HG02970 (cell line): ENCODE data around the gene METTL25B.

Source experiments
- ATAC-seq: cut with Tn5 transposase; IDR thresholded peaks from one replicate; pipeline ENCODE4 v1.9.1; 2021; ENCODE audit warnings: mild to moderate bottlenecking, moderate library complexity, moderate number of reproducible peaks; ENCODE audit not compliant: unreplicated experiment, low FRiP score

METTL25B gene

GRCh38 chr1:156766298-156767100 is 38.2 kb downstream of the METTL25B start:
- ATAC-seq: no peak

DNA sequence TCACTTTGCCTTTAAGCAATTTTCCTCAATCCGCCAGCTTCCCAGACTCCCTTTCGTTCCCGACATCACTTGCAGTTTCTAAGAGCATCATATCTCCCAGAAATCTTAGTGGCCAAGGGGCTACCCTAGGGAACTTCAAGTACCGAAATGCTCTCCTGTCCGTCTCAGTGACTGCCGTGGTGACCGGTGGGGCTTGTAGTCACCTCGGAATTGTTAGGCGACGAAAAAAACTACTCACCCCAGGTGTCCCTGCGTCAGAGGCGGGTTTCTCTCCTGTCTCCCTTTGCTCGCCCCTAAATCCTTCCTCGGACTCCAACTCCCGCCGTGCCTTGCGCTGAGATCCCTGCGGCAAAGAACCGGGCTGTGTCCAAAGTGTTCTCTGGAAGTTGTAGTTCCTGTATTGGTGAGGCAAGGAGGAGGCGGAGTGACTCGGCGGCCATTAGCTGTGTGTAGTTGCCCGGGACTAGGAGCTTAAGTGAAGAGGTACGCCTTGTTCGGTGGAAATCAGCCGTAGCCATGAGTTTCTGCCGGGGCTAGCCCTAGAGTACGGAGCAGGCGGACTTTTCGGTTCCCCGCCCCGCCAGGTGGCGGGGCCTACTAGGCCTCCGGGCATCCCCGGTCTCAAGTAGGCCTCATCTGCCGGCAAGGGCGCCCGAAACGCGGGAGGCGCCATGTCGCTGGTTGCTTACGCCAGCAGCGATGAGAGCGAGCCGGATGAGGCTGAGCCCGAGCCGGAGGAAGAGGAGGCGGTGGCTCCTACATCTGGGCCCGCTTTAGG is 39.0 kb downstream of the METTL25B start, which contains the start of gene PRCC:
Gene PRCC, plus strand, starts transcription at position 435 of the 778 bp plus-strand sequence. Its CDS starts 237 bp downstream, at position 672.
- ATAC-seq: peak; percentile 92

DNA sequence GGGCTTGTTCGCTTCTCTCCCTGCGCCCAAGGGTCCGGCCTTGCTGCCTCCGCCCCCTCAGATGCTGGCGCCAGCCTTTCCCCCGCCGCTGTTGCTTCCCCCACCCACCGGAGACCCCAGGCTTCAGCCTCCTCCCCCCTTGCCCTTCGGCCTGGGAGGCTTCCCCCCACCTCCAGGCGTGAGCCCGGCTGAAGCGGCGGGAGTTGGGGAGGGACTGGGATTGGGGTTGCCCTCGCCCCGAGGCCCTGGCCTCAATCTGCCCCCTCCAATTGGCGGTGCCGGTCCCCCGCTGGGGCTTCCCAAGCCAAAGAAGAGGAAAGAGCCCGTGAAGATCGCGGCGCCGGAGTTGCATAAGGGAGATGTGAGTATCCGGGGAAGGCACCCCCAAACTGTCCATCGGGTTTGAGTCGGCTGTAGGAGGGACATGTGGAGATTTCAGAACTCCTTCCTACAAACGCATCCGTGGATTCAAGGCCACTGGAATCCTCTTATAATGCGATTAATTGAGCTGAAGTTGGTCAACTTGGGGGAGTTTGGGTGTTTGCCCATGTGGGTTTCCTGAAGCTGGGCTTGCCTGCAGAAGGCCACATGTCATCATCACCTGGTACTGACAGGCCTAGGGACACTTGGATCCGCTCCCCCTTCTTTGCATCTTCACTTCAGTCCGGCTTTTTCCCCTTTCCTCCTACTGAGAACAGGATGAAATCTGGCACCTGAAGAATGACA is 39.8 kb downstream of the METTL25B start:
- peak; percentile 4 for ATAC-seq

DNA sequence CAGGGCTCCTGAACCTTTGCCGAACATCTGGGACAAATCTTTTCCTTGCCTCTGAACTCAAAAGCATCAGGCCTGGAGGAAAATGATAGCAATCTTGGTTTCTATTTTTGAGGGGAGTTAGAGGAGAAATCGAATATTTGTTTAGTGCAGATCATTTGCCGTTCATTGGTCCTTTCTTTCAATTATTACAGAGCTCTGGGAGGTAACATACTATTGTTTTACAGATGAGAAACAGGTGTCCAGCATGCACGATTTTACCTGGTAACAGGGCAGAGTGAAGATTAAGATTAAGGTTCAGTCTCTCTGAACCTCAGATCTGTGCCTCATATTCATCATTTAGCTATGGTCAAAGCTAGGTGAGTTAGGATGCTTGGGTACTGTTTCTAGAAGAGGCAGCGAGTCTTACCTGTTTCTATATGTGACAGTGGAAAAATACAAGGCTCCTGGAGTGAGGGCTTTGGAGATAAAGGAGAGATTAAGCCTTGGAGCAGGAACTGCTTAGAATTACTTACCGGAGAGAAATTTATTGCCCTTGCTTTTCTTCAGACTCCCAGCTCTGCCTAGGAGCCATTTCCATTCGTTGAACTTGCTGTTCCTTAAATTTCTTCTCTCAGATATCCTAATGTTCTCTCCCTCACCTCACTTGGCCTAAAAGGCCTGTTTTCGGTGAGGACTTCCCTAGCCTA is 40.5 kb downstream of the METTL25B start:
- ATAC-seq: no peak

DNA sequence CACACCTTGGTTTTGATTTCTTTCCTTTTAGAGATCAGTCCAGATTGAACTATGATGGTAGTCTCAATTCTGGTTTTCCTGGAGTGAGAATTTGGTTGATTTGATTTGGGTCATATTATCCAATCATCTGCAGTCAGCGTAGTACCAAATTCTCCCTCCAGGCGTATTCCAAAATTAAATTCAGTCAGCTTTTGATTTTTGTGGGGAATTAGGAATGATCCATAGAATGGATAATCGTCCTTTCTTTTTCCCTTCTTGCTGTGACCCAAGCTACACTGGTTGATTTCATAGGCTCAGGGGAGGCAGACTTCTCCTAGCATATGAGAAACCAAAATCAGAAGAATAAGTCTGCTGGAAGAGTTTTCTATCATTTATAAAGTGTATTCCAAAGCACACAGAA is 44.0 kb downstream of the METTL25B start:
- ATAC-seq: no peak

DNA sequence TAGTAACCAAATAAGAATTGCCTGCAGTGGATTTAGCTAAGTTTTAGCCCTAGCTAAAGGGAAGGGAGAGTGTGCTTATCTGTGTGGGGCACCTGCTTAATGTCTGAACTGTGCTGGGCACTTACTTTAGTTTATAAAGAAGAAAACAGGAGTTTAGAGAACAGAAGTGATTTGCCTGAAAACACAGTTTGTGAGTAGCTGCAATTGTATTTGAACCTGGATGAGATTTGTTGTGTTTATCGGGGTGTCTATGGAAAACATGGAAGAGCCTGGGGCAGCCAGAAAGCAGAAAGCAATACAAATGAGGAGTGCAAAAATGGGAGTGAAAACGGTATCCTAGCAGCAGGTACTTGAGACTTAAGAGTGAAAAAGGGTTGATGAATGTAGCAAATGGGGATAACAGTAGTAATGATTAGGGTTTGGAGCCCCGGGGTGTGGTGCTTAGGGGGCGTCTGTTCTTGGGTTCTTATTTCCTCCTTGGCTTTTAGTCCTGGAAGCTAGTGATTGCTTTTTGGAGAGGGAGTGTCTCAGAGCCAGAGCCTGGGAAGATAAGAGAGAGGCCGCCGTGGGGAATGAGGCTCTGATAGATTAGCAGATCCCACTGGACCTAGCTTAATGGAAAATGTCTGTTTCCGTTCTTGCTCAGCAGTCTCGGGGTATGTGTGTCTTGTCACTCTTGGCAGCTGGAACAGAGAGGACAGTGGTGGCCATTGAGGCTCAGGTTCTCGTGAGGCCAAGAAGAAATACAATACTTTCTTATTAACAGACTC is 44.6 kb downstream of the METTL25B start:
- ATAC-seq: no peak

DNA sequence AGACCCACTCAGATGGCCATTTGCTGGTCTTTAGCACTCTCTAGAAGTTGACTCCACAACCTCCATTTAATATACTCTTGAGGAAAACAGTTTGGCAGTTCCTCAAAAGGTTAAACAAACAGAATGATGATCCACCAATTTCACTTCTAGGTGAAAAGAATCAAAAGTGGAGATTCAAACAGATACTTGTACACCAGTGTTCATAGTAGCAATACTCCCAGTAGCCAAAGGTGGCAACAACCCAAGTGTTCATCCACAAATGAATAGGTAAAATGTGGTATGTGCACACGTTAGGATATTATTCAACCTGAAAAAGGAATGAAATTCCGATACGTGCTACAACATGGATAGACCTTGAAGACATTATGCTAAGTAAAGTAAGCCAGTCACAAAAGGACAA is 45.3 kb downstream of the METTL25B start:
- no peak for ATAC-seq

- no peak for ATAC-seq
These were observed 47.5 kb downstream of the METTL25B start for GRCh38 chr1:156775799-156776198.

- no peak for ATAC-seq
These were observed 48.7 kb downstream of the METTL25B start for GRCh38 chr1:156776942-156777341.

DNA sequence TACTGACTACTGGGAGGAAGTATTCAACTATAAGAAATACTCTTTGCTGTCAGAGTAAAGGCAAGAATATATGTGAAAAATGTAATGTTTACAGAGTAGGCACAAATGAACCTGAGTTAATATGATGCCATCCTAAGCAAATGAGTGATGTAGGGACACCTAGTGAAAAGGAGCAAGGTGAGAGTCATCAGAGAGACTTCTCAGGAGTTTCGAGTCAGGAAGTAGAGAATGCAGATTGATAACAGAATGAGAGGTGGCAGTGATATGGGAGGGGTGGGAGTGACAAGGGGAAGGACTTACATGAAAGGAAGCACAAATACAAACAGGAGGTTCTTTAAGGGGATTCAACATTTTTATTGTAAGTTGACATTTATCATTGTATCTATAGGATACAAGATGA is 49.3 kb downstream of the METTL25B start:
- ATAC-seq: no peak

DNA sequence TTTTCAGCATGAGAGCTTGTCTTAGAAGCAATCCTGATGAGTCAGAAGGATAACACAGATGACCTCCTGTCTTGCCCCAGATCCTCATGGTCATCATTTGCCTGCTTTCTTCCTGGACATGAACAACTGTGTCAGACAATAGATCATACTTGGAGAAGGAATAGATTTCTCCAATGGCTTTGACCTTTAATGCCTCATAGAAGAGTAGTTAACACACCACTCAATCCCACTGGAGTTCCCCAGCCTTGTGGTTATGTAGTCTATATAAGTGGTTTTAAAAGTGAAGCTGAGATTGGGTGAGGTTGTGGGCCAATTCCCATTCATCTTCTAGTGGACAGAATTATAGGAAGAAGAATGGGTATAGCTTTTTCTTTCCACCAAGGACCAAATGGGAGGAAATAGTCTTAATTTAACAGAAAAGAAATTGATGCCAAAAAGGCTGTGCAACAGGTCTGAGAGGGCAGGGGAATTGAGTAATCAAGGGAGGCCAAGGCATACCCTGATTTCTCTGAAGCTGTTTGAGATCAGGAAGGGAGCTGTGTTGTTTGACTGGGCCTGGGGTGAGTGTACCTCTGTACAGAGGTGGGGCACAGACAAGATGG is 53.4 kb downstream of the METTL25B start:
- ATAC-seq: no peak

DNA sequence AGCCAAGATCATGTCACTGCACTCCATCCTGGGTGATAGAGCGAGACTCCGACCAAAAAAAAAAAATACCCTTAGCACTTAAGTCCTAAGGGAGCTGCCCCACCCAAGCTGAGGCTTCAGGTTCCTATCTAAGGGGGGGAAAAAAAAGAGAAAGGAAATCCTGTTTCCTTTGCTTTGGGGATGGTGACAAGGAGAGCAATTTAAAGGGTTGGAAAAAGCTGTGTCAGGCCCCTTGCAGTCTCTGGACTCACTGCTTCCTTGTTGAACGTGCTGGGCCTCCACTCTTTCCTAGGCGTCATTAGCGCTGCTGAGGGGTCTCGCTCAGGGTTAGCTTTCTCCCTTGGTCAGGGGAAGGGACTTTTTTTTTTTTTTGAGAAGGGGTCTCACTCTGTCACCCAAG is 57.2 kb downstream of the METTL25B start:
- ATAC-seq: no peak
